GM19467 (cell line): ENCODE results near the gene SIVA1.

Experiments used
- ATAC-seq: cut with Tn5 transposase; IDR thresholded peaks from one replicate; pipeline ENCODE4 v1.9.1; 2021; ENCODE audit warnings: mild to moderate bottlenecking, moderate library complexity; ENCODE audit not compliant: unreplicated experiment

SIVA1 gene

DNA sequence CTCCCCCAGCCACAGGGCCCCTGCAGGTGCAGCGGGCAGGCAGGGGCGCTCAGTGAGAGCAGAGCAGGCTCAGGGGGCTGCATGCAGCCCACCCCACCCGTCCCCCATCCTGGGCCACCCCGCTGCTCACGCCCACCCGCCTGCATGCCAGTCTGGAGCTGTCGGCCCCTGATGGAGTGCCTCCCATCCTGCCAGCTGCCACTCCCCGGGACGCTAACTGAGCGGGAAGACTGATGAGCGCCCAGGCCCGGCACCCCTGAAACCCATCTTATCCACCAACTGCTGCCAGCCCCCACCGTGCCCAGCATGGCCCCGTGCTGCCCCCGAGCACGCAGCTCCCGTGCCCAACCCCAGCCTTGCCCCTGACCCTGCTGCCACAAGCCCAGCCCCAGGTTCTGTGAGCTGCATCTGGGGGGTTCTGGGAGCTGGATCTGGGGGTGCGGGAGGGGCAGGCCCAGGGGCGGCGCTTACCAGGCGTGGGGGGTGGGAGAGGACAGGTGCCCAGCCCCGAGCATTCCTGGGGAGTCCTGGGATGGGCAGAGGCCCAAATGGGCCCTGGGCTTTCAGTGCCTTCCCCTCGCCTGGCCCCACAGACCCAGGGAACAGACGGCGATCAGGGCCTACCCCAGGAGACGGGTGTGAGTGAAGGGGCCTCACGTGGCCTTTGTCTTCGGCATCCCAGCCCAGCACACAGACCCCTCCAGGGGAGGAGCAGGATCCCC, 29.3 kb downstream of the SIVA1 start:
- ATAC-seq: no peak

DNA sequence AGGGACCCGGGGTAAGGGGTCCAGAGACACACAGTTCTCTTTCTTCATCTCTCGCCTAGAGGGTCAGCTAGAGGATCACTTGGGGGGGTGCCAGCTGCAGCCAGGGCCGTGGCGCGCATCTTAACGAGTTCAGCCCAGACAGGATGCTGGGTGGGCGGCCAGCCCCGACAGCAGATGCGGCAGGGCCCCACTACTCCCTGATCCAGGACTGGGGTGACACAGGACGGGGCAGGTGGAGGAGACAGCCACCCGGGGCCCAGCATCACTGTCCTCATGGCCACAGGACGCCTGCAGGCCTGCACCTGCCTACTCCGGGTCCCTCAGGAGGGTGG, 29.8 kb downstream of the SIVA1 start:
- no peak for ATAC-seq

DNA sequence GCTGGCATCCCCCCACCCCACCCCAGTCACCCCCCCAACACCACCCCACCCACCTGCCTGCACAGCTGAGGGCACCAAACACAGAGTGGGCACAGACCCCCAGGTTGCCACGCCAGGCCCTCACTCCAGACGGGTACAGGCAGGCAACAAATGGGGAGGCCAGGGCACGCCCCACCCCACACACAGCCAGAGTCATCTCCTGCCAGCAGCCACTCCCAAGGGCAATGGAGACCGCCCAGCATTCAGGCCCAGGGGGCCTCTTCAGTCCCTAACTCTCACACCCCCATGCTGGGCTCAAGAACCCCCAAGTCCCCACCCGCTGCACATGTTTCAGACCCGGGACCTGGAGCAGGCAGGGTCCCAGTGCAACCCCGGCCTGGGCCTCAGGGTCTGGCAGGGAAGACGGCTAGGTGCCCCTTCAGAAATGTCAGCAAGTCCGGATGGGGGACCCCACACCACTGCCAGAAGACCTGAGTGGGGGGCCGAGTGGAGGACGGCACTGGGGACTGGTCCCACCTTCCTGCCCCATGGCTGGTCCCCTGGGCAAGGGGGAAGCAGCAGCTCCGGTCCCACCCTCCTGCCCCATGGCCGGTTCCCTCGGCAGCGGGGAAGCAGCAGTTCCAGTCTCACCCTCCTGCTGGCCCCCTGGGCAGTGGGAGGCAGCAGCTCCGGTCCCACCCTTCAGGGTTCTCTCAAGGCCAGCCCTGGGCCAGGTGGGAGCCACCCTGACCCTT, 30.7 kb downstream of the SIVA1 start:
- ATAC-seq: no peak

DNA sequence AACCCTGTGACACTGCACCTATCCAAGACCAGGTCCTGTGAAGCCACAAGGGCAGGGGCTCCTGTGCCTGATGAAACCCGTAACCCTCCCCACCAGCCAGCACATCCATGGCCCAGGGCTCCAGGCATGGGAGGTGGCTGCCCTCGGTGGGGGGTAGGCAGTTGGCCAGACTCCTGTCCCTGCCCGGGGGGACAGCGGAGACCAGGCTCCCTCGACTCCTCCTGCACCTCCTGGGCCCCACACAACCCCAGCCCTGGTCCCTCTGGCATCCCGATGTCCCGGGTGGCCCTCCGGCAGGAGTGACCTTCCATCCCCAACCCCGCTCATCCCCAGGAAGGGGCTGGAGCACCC, 31.2 kb downstream of the SIVA1 start:
- ATAC-seq: no peak

DNA sequence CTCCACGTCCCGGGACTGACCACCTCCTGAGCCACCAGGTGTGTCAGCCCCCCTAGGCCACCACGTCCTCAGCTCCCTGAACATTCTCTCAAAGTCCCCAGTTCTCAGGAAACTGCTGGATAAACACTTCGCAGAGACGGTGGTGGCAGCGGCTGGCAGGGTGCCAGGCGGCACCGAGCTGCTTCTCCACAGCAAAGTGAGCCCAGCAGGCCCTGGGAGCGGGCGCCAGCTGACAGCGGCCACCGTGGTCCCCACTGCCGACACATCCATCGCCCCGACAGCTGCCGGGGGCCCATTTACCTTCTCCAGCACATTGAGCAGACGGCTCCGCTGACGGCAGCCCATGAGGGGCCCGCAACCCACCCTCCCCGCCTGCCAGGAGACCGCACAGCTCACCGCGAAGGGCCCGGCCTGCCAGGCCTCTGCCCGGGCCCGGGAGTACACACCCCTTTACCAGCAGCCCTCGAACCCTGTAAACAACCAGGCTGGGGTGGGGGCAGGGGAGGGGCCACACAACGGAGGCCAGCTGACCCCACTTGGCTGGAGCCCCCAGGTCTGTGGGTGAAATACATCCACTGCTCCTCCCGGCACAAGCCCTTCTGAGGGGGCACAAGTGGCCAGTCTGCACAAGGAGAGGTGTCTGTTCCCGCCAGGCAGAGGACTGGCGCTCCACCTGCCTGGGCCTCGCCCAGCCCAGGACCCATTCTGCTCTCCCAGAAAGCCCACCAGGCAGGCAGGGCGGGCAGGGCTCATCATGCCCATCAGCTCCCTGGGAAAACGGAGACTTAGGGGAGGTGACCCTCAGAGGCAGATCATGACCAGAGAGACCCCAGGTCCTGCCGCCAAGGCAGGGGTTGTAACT, 32.1 kb downstream of the SIVA1 start:
- ATAC-seq: no peak

DNA sequence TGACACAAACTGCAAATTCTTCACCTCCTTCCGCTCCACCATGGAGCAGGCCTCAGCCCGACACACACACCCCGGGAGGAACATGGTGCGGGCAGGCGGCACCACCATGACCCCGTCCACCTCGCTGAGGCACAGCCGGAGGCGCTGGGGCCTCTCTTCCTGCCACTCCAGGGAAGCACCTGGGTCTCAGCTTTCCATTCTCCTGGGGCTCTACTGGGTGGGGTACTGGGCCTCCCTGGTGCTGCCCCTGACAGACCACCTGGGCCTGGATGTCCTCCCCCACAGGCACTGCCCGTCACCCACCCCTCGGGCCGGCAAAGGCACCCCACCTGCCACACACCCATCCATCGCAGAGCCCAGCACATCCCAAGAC, 32.7 kb downstream of the SIVA1 start:
- ATAC-seq: no peak

DNA sequence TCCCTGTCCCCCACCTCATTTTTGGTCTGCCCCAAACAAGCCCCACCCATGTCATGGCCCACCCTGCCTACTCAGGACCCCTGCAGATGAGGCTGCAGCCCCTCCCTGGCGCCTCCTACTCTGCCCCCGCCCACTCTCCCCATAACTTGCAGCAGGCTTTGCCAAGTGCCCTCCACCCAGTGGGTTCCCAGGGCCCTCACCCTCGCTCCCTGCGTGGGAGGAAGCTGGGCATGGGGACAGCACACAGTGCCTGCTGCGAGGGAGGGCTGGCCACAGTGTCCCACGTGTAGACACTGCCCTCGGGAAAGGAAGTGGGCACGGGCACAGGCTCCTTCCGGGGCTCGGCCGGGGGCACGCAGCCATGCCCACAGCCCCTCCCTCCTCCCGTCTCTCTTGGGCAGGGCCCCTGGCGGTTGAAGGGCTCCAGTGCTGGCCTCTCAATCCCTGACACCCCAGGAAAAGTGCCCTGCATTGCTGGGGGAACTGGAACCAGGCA, 33.2 kb downstream of the SIVA1 start:
- no peak for ATAC-seq

DNA sequence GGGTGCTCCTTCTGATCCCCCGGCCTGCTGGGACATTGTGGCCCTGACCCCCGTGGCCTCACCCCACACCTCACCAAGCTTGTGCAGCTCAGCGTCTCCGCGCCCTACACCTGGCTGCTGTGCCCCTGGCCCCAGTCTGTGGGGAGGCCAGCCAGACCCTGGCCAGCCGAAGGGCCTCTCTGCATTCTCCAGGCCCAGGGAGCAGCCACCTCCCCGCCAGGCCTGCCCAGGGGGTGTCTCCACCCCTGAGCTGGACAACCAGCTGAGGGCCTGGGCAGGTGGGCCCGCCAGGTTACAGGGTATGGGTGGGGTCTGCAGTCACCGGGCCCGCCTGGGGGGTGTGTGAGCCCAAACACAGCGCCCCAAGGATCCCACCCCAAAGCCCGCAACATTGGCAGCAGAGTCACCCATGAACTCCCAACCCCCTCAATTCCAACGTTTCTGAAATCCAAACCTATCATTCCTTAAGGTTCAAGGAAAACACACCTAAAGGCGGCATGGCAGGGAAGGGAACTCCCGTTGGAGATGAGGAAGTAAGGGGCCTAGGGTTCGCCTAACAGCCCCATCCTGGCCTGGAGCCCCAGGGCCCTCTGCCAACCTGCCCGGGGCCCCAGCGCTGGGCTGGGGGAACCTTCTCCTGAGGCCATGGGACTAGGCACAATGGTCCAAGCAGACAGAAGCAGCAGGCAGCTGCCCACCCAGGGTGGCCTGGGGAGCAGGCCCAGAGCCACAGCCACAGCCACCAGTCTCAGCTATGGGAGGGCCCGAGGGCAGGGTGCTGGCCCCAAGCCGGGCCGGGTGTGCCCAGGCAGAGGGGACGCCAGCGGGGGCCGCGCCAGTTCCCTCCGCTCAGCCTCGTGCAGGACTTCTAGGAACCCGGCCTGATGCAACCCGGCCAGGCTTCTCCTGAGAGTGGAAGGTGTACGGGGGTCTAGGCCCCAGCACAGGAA, 34.1 kb downstream of the SIVA1 start:
- no peak for ATAC-seq

DNA sequence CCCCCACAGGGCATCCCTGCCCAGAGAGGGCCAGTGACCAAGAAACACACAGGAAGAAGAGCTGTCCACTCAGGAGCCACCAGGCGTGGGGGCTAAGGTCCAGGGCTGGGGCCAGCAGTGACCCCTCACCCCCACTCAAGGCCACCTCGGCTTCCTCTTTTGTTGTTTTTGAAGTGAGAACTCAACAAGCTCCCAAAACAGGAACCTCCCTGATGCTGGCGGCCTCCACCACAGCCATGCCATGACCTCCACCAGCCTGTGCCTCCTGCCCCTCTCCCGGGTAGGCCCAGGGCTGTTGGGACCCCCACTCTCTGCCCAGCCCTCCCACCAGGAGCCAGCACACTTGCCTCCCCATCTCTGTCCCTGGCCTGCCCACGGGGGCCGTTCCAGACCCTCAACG, 34.8 kb downstream of the SIVA1 start:
- ATAC-seq: no peak

DNA sequence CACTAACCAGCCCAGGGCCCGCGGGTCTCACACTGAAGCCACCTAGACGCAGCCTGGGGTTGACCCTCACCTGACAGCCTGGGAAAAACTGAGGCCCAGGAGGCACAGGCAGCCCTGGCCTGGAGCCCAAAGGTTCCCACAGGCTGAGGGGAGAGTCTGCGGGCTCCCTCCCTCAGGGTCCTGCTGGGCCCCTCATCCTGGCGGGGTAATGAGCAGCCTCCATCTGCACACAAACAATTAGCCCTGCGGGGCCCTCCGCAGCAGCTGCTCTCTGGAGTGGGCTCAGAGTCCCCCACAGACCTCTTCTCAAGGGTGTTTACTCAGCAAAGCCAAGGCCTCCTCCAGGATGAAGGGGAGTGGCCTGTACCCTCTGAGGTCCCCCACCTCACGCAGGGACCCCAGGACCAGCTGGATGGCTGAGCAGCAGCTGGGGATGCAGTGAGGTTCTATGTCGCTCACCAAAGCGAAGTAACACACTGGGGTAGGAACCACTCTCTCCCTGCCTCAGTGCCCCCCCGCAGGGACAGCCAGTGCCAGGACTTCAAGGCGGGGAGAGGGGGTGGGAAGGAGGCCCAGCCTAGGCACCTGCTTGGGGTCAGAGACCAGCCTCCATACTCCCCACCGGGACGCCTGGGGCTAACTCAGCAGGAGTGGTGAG, 35.3 kb downstream of the SIVA1 start:
- no peak for ATAC-seq

DNA sequence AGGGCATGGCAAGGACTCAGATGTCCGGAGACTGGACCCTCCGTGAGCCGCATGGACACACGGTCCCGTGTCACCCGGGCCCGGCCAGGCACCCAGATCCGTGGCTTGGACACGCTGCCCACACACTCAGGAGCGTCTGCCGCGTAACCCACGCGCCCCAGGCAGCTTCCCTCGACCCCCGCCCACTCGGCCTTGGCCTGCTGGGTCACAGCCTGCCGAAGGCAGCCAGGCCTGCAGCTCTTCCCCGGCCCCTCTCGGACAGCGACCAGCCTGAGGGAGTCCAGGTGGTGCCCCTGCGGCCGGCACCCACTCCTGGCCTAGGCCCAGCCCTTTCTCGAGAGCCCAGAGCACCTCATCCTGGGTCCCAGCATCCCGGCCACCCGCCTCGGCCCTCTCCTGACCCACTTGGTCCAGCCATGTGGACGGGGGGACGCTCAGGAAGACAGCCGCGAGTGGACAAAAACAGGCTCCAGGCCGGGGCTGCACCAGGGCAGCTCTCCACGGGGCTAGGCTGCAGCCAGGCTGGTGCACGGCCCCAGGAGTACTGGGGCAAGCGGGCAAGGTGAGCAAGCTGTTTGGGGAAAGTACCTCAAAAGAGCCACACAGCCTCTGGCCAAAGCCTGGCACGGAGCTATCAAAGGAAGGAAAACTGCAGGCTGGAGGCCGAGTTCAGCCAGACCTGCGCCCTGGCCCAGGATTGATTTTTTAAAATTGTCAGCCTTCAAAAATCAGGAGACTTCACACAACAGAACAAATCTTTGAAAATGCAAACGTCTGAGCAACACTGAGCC, 36.1 kb downstream of the SIVA1 start:
- ATAC-seq: no peak

DNA sequence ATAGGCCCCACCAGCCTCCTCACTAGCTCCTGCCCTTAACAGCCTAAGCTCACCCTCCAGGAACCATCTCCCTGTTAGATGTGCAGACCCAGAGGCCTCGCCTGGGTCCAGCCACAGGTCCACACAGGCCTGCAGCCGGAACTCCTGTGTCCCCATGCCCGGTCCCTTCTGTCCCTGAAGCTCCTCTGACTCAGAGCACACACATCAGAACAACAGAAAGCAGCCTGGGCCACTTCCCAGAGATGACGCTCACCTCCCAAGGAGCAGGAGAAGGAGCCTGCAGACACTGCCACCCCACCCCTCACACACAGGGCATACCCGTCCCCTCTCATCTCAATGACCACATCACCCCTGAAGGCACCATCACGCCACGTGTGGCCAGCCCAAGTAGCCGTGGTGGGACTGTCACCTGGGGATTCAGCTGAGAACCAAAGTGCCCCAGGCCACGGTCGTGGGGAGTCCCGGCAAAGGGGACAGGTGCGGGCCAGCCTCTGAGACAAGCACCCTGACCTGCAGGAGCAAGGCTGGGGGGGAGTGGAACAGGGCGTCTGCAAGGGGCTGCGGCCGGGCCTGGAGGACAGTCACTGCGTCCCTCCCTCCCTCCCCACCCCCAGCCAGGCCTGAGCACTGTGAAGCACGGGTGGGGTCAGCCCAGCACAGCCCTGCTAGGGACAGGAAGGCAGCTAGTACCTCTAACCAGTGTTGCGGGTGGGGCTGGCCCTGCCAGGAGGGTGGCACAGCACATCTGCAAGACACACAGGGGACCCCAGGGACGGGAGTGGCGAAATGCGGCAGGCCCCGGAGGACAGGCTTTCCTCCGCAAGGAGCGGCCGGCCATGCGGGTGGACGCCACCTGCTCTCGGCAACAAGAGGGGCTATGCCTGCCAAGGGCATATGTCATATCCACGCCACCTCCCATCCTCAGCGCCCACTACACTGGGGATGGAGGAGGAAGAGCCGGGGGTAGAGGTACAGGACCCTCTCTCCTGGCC, 37.1 kb downstream of the SIVA1 start:
- no peak for ATAC-seq

DNA sequence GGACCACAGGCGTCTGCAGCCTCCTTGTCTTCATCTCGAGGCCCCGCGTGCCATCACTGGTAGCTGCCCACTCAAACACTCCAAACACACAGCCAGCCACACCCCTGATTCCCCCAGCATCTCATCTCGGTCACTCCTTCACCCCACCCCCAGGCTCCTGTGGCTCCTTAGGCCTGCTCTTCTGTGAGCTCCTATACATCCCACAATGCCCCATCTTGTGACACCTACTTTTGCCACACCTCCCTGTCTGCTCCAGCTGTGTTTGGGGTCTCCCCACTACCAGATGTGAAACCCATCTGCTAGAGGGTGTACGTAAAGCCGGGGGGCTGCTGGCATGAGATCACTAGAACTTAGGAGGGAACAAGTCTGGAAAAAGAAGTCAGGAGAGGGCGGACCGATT, 38.5 kb downstream of the SIVA1 start:
- no peak for ATAC-seq

DNA sequence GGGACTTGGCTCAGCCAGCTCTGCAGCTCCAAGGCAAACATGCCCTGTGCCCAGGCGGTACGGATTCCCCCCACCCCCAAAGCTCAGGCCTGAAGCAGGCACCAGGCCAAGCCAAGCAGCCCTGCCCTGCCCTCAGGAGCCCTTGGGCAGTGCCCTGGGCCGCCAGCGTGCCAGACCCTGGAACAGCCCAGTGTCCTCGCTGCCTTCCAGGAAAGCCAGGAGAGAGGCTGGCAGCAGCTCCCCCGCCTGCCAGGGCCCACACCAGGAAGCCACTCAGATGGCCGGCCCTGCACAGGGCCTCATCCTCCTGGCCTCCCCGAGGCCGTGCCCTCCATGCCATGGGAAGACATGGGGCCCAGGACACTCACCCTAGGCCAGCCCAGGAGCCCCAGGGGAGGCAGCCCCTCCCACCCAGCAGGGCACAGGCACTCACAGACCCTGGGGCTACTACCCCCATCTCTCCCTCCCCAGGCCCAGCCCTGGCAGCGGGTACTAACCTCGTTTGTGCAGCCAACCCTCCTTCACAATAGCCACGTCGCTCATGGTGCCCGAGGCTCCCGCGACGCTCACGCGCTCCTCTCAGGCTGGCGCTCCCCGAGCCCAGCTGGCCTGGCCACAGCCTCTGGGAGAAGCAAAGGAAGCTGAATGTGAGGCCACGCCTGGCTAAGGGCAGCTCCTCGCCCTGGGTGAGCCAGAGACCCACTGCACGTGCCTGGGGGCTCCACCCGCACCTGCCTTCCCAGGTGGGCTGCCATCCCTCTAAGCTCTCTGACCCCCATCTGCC, 39.3 kb downstream of the SIVA1 start:
- ATAC-seq: no peak

DNA sequence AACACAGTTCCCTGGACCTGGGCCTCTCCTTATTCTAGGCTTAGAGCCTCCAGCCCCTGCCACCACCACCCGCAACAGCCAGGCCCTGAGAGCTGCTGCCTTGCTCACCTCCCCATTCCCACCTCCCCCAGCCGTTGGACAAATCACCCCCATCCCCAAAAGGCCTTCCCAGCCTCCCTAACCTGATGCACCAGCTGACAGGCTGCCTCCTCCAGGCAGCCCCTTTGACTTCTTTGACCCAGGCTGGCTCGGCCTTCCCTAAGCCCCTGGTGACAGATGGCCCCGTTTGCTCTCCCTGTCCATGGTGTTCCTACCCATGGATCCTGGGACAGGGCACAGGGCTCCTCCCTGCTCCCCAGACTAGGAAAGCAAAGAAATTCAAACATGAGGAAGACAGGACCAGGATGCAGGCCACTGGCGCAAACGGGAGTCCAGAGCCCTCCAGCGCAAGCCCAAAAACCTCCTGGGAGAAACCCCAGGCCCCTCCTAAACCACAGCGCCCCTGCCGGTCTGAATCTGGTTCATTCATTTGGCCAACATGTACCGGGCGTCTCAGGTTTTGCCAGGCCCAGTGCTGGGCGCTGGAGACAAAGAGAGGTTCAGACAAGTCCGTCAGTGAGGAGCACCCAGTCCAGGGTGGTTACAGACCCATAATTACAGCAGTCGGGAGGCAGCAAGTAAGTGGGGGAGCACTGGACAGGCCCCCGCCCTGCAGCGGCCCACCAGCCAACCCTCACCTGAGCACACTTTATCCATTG, 40.2 kb downstream of the SIVA1 start:
- ATAC-seq: no peak

DNA sequence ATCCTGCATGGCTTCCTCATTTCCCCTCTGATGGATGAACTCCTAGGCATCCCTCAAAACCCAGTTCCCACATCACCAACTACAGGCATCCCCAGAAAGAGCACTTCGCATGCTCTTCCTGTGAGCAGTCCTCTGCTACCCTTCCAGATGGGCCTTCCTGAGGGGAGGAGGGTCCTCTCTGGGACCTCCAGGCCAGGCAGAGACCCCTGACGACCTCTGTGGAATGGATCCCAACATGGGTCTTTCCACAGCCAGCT, 40.7 kb downstream of the SIVA1 start:
- ATAC-seq: no peak

DNA sequence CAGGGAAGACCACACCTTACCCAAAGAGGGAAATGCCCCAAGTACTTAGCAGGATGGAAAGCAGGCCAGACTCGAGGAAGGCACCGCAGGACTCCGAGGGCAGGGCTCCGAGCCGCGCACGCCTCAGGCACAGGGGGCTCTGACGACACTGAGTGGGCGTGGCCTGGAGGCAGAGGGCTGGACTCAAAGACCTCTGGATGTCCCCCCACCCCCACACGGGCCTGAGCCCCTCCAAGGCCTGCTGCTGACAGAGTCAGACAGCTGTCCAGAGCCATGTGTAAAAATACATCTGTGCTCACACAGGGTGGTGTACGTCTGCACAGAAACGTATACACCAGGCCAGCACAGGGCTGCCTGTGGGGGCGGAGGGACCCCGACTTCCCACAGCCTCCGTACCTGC, 41.2 kb downstream of the SIVA1 start:
- no peak for ATAC-seq
